GM23338 (cell line): Measurements from ENCODE around the gene IGF2BP2. TPM values are rescaled to one million over a fixed set of nuclear protein-coding genes. Genes with fewer than 3 reads are reported as not detected.

Experiments
- ATAC-seq: fragments of 200-7000 bp; cut with Tn5 transposase; 3 replicates; pipeline ENCODE4 v1.9.1; 2020
- DNase-seq: peaks from one replicate; pipeline ENCODE4 v3.0.0-alpha.2; 2015; ENCODE audit warnings: low spot score
- H2AFZ ChIP-seq: fragments of 200-600 bp; sonication (generic); 2 replicates; pipeline ENCODE4 v1.8.0; 2016; ENCODE audit warnings: antibody characterized with exemption, mild to moderate bottlenecking, moderate library complexity
- H3F3A ChIP-seq: fragments of 200-600 bp; sonication (generic); replicated peaks from 2 replicates; pipeline ENCODE4 v1.8.0; 2017; ENCODE audit warnings: antibody characterized with exemption, mixed run types, low read depth
- H3K27ac ChIP-seq: fragments of 200-600 bp; sonication (generic); 2 replicates; pipeline ENCODE4 v1.6.1; 2016; ENCODE audit warnings: low read depth
- H3K27me3 ChIP-seq: fragments of 200-600 bp; sonication (generic); 2 replicates; pipeline ENCODE4 v1.8.0; 2016; ENCODE audit warnings: mild to moderate bottlenecking, mixed run types, moderate library complexity; ENCODE audit not compliant: insufficient read depth
- H3K36me3 ChIP-seq: fragments of 200-600 bp; sonication (generic); 2 replicates; pipeline ENCODE4 v1.8.0; 2016; ENCODE audit warnings: mild to moderate bottlenecking; ENCODE audit not compliant: insufficient read depth
- H3K4me1 ChIP-seq: fragments of 200-600 bp; sonication (generic); 2 replicates; pipeline ENCODE4 v1.8.0; 2016; ENCODE audit warnings: mild to moderate bottlenecking, moderate library complexity; ENCODE audit not compliant: insufficient read depth
- H3K4me2 ChIP-seq: fragments of 200-600 bp; sonication (generic); 2 replicates; pipeline ENCODE4 v1.7.1; 2017; ENCODE audit warnings: mixed run types
- H3K4me3 ChIP-seq: fragments of 200-600 bp; sonication (generic); 2 replicates; pipeline ENCODE4 v1.6.1; 2016; ENCODE audit warnings: mixed run types
- H3K79me2 ChIP-seq: fragments of 200-600 bp; sonication (generic); replicated peaks from 2 replicates; pipeline ENCODE4 v1.8.0; 2017; ENCODE audit warnings: mild to moderate bottlenecking; ENCODE audit not compliant: insufficient read depth
- H3K9me2 ChIP-seq: fragments of 200-600 bp; sonication (generic); 2 replicates; pipeline ENCODE4 v1.8.0; 2017; ENCODE audit not compliant: insufficient read depth
- H4K20me1 ChIP-seq: fragments of 200-600 bp; sonication (generic); replicated peaks from 2 replicates; pipeline ENCODE4 v1.8.0; 2017; ENCODE audit warnings: mild to moderate bottlenecking; ENCODE audit not compliant: insufficient read depth
- H3K27ac Mint-ChIP-seq: 2 replicates; pipeline ENCODE4 v1.8.0; 2020; ENCODE audit warnings: inconsistent platforms, mild to moderate bottlenecking, moderate library complexity, mixed read lengths
- H3K27me3 Mint-ChIP-seq: 3 replicates; pipeline ENCODE4 v1.8.0; 2022; ENCODE audit warnings: low read depth, mild to moderate bottlenecking, moderate library complexity, mixed read lengths, inconsistent platforms; ENCODE audit not compliant: insufficient read depth, poor library complexity
- H3K36me3 Mint-ChIP-seq: 3 replicates; pipeline ENCODE4 v1.8.0; 2021; ENCODE audit warnings: low read depth, mild to moderate bottlenecking, inconsistent platforms, moderate library complexity, mixed read lengths
- H3K4me1 Mint-ChIP-seq: 3 replicates; pipeline ENCODE4 v1.8.0; 2020; ENCODE audit warnings: mild to moderate bottlenecking, inconsistent platforms, mixed read lengths
- H3K4me3 Mint-ChIP-seq: 3 replicates; pipeline ENCODE4 v1.8.0; 2021; ENCODE audit warnings: moderate library complexity, mild to moderate bottlenecking, inconsistent platforms, mixed read lengths
- H3K9me3 Mint-ChIP-seq: 3 replicates; pipeline ENCODE4 v1.8.0; 2020; ENCODE audit warnings: moderate library complexity, mild to moderate bottlenecking, inconsistent platforms, mixed read lengths
- CREB1 ChIP-seq: fragments of 250-450 bp; sonication (Bioruptor Pico); IDR thresholded peaks from 2 replicates; pipeline ENCODE4 v1.5.0; 2020; ENCODE audit warnings: low read depth, mild to moderate bottlenecking, moderate library complexity
- CTCF ChIP-seq, 2 experiments: fragments of 200-600 bp in 1 of 2; sonication (generic) in 1 of 2; conservative IDR thresholded peaks; 2 replicates each; pipeline versions ENCODE4 v1.5.1 to v1.6.1; 2016 to 2017; ENCODE audit warnings: antibody characterized with exemption in 2 of 2, low read depth in 2 of 2, mild to moderate bottlenecking in 2 of 2, moderate library complexity in 1 of 2
- EZH2 ChIP-seq: fragments of 200-600 bp; sonication (generic); IDR thresholded peaks from one replicate; pipeline ENCODE4 v1.8.0; 2017; ENCODE audit warnings: antibody characterized with exemption, mild to moderate bottlenecking, low read depth; ENCODE audit not compliant: unreplicated experiment
- EZH2phosphoT487 ChIP-seq: fragments of 200-600 bp; sonication (generic); IDR thresholded peaks from one replicate; pipeline ENCODE4 v1.8.1; 2018; ENCODE audit warnings: antibody characterized with exemption; ENCODE audit not compliant: unreplicated experiment
- JUNB ChIP-seq: IDR thresholded peaks from one replicate; pipeline ENCODE4 v1.6.1; 2016; ENCODE audit warnings: antibody characterized with exemption; ENCODE audit not compliant: unreplicated experiment
- NANOG ChIP-seq: IDR thresholded peaks from 2 replicates; pipeline ENCODE4 v1.6.1; 2016; ENCODE audit warnings: antibody characterized with exemption, borderline replicate concordance
- POLR2AphosphoS5 ChIP-seq: IDR thresholded peaks from 2 replicates; pipeline ENCODE4 v1.6.1; 2016; ENCODE audit warnings: antibody characterized with exemption, low read depth
- STAT1 ChIP-seq: IDR thresholded peaks from one replicate; pipeline ENCODE4 v1.6.1; 2016; ENCODE audit warnings: antibody characterized with exemption; ENCODE audit not compliant: unreplicated experiment
- ZNF114 ChIP-seq: fragments of 250-450 bp; sonication (Bioruptor Pico); IDR thresholded peaks from 2 replicates; pipeline ENCODE4 v1.5.0; 2020; ENCODE audit warnings: mild to moderate bottlenecking, moderate library complexity
- ZNF331 ChIP-seq: fragments of 250-450 bp; sonication (Bioruptor Pico); IDR thresholded peaks from 2 replicates; pipeline ENCODE4 v1.5.0; 2020; ENCODE audit warnings: low read depth, mild to moderate bottlenecking, moderate library complexity
- ZNF462 ChIP-seq: fragments of 250-450 bp; sonication (Bioruptor Pico); IDR thresholded peaks from 2 replicates; pipeline ENCODE4 v1.5.0; 2020; ENCODE audit warnings: mild to moderate bottlenecking, moderate library complexity
- polyA plus RNA-seq: library from polyadenylated mRNA; unstranded; fragments of >200 nt; fragmentation: Nextera tagmentation; extraction: Ambion mirVana; gene quantifications from 2 replicates; pipeline ENCODE4 v1.2.1, GENCODE V29; 2016
- total RNA-seq: library from RNA; depleted of rRNA; stranded (reverse); fragments of >200 nt; shearing (Covaris generic); gene quantifications from 2 replicates; pipeline ENCODE4 v1.2.3, GENCODE V29; 2014
- TF ChIP-seq, protein P1 (sequence below): IDR thresholded peaks from 2 replicates; pipeline ENCODE4 v1.6.1; 2016; ENCODE audit warnings: antibody characterized with exemption
- TF ChIP-seq, protein P2 (sequence below): IDR thresholded peaks from one replicate; pipeline ENCODE4 v1.6.1; 2018; ENCODE audit warnings: antibody characterized with exemption; ENCODE audit not compliant: unreplicated experiment

IGF2BP2 gene
- total and polyA plus RNA-seq, 2 experiments from 2014 or later: 82.9 to 84.5 TPM

DNA sequence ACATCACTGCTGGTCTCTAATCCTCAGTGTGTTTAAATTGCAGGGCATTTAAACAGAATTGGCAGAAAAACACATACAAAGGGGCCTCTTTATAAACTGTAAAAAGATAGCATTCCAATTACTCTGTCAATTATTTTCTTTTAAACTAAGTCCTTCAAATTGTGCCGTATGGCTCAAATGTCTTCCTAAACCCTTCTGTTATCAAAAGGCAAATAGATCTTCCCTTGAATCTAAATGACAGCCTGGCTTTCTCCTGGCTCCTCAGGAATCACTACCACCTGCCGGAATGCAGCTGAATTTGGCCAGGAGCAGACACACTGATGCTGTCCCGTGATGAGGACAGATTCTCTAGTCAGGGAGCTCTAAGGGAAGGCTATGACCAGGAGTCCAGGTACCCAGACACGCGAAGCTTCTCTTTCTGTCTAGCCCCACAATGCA, 85.6 kb downstream of the IGF2BP2 start:
- Histone ChIP-seq H3K4me3 (no peak overlapping the region), H3K4me1 (peaks cover 29% of the 10 kb centered on the region; the same call in 1 of the 2 replicates), H3K27me3 (no peaks in the 10 kb centered on the region), H3K79me2 (peaks cover 96% of the 10 kb centered on the region), H3K36me3 (no peaks in the 10 kb centered on the region), H2AFZ (no peak overlapping the region), H3K9me2 (no peaks in the 10 kb centered on the region), H4K20me1 (peaks cover 47% of the 10 kb centered on the region), H3K4me2 (no peak overlapping the region), H3K27ac (no peak overlapping the region), H3F3A (no peaks in the 10 kb centered on the region)
- ATAC-seq (peak; percentile 78), DNase-seq (peak; percentile 47)
- no peaks in the 10 kb centered on the region for H3K9me3 Mint-ChIP-seq
- no peak overlapping the region for H3K27ac Mint-ChIP-seq
- H3K36me3 Mint-ChIP-seq: no peaks in the 10 kb centered on the region; the same call in 2 of the 3 replicates
- H3K4me1 Mint-ChIP-seq: peaks cover 37% of the 10 kb centered on the region
- TF ChIP-seq, protein P1, sequence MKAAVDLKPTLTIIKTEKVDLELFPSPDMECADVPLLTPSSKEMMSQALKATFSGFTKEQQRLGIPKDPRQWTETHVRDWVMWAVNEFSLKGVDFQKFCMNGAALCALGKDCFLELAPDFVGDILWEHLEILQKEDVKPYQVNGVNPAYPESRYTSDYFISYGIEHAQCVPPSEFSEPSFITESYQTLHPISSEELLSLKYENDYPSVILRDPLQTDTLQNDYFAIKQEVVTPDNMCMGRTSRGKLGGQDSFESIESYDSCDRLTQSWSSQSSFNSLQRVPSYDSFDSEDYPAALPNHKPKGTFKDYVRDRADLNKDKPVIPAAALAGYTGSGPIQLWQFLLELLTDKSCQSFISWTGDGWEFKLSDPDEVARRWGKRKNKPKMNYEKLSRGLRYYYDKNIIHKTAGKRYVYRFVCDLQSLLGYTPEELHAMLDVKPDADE: no peak
- no peak for TF ChIP-seq STAT1
- no peak for TF ChIP-seq CREB1 (CRISPR knock-in tag)
- no peak for TF ChIP-seq ZNF114 (CRISPR knock-in tag)
- no peak for TF ChIP-seq ZNF462 (CRISPR knock-in tag)
- no peak for TF ChIP-seq NANOG
- no peak for TF ChIP-seq CTCF (conservative IDR thresholded peaks at IDR 0.05; ENCODE audit: low read depth in 2 of 2)
- no peak for TF ChIP-seq EZH2
- no peak for TF ChIP-seq EZH2phosphoT487
- TF ChIP-seq, protein P2, sequence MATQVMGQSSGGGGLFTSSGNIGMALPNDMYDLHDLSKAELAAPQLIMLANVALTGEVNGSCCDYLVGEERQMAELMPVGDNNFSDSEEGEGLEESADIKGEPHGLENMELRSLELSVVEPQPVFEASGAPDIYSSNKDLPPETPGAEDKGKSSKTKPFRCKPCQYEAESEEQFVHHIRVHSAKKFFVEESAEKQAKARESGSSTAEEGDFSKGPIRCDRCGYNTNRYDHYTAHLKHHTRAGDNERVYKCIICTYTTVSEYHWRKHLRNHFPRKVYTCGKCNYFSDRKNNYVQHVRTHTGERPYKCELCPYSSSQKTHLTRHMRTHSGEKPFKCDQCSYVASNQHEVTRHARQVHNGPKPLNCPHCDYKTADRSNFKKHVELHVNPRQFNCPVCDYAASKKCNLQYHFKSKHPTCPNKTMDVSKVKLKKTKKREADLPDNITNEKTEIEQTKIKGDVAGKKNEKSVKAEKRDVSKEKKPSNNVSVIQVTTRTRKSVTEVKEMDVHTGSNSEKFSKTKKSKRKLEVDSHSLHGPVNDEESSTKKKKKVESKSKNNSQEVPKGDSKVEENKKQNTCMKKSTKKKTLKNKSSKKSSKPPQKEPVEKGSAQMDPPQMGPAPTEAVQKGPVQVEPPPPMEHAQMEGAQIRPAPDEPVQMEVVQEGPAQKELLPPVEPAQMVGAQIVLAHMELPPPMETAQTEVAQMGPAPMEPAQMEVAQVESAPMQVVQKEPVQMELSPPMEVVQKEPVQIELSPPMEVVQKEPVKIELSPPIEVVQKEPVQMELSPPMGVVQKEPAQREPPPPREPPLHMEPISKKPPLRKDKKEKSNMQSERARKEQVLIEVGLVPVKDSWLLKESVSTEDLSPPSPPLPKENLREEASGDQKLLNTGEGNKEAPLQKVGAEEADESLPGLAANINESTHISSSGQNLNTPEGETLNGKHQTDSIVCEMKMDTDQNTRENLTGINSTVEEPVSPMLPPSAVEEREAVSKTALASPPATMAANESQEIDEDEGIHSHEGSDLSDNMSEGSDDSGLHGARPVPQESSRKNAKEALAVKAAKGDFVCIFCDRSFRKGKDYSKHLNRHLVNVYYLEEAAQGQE: no peak
- TF ChIP-seq JUNB: no peak
- TF ChIP-seq ZNF331 (CRISPR knock-in tag): no peak
- no peak for TF ChIP-seq POLR2AphosphoS5
- peaks cover 6% of the 10 kb centered on the region for H3K27me3 Mint-ChIP-seq
- no peak overlapping the region; the same call in 2 of the 3 replicates for H3K4me3 Mint-ChIP-seq
